Breast epithelium (tissue), 4 donors: ENCODE results near the gene TYRO3. TPM values are rescaled to one million over a fixed set of nuclear protein-coding genes. Genes with fewer than 3 reads are reported as not detected.

Experiments
- DNase-seq, 2 donors: peaks; one replicate each; pipeline ENCODE4 v3.0.0-alpha.2; 2019; ENCODE audit warnings: low spot score in 2 of 2
- H3K27ac ChIP-seq, 2 donors: fragments of 200-600 bp; sonication (generic) in 1 of 2; one replicate each; pipeline ENCODE4 v1.5.1; 2016 to 2019; ENCODE audit warnings: mild to moderate bottlenecking in 1 of 2
- H3K27me3 ChIP-seq, 2 donors: fragments of 200-600 bp; sonication (generic) in 1 of 2; one replicate each; pipeline versions ENCODE4 v1.5.1 to v1.6.0; 2017 to 2019; ENCODE audit warnings: control low read depth in 1 of 2, mild to moderate bottlenecking in 1 of 2
- H3K36me3 ChIP-seq: fragments of 200-600 bp; one replicate; pipeline ENCODE4 v1.5.1; 2019
- H3K4me1 ChIP-seq, 2 donors: fragments of 200-600 bp; sonication (generic); one replicate each; pipeline ENCODE4 v1.5.1; 2016 to 2019; ENCODE audit warnings: control low read depth in 1 of 2
- H3K4me3 ChIP-seq, 3 donors: fragments of 200-600 bp; sonication (generic); 1 replicate in 2 of 3; 2 replicates in 1 of 3; pipeline ENCODE4 v1.5.1; 2016 to 2019; ENCODE audit warnings: mild to moderate bottlenecking in 3 of 3, moderate library complexity in 2 of 3
- H3K9me3 ChIP-seq, 2 donors: fragments of 200-600 bp; sonication (generic) in 1 of 2; one replicate each; pipeline ENCODE4 v1.5.1; 2016 to 2019; ENCODE audit warnings: control low read depth in 1 of 2
- POLR2A ChIP-seq: fragments of 450-650 bp; IDR thresholded peaks from one replicate; pipeline ENCODE4 v1.6.1; 2016; ENCODE audit warnings: antibody characterized with exemption, mild to moderate bottlenecking, moderate library complexity
- POLR2AphosphoS5 ChIP-seq, 3 donors: sonication (generic); formaldehyde crosslinking; IDR thresholded peaks; one replicate each; pipeline ENCODE4 v1.6.1; 2017; ENCODE audit warnings: antibody characterized with exemption in 3 of 3
- intact Hi-C: fragments of 100-400 bp; cut with DNase I; formaldehyde crosslinking; loops from one replicate; pipeline ENCODE4 v1.15.1; 2023; ENCODE audit warnings: low total_unique reads
- total RNA-seq, 3 donors: library from RNA; depleted of rRNA; stranded (reverse); fragments of >200 nt; gene quantifications; one replicate each; pipeline ENCODE4 v1.1.0, GENCODE V29; 2016
- TF ChIP-seq, protein P1 (sequence below), 3 donors: fragments of 450-650 bp; IDR thresholded peaks; one replicate each; pipeline ENCODE4 v1.5.1; 2016 to 2017; ENCODE audit warnings: antibody characterized with exemption in 3 of 3, mild to moderate bottlenecking in 3 of 3, moderate library complexity in 3 of 3

Gene TYRO3
- total RNA-seq, 3 donors from 2014 or later = 6.9 to 36.8 (median 8.8) TPM

DNA sequence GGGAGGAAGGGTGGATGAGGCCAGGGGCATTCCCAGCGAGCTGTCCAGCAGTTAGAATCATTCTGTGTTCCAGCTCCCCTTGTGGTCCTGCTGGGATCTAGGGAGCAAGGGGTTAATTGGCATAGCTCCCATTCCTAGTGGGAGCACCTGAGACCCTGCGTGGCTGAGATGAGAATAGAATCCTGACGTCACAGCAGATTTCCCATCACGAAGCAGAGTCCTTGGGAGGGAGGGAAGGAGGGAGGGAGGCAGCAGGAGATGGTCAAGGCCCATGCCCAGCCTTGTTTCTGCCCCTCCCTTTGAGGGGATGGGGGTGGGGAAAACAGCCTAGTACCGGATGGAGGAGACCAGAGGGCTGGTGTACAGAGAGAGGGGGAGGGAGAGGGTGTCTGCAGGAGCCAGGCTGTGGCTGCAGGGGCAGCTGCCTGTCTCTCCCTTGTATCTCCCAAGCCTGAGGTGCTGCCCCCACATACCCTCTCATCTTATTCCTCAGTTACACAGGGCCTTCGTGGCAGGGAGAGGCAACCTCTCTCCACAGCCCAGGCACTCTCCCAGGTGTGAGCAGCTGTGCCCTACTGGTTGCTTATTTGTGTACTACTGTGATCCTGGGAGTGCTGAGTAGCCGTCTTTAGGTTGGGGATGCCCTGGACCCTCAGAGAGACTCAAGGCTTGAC, 5.4 kb downstream of the TYRO3 start:
- no peak for DNase-seq
- TF ChIP-seq, protein P1, sequence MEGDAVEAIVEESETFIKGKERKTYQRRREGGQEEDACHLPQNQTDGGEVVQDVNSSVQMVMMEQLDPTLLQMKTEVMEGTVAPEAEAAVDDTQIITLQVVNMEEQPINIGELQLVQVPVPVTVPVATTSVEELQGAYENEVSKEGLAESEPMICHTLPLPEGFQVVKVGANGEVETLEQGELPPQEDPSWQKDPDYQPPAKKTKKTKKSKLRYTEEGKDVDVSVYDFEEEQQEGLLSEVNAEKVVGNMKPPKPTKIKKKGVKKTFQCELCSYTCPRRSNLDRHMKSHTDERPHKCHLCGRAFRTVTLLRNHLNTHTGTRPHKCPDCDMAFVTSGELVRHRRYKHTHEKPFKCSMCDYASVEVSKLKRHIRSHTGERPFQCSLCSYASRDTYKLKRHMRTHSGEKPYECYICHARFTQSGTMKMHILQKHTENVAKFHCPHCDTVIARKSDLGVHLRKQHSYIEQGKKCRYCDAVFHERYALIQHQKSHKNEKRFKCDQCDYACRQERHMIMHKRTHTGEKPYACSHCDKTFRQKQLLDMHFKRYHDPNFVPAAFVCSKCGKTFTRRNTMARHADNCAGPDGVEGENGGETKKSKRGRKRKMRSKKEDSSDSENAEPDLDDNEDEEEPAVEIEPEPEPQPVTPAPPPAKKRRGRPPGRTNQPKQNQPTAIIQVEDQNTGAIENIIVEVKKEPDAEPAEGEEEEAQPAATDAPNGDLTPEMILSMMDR (IDR thresholded peaks at IDR 0.05) = no peak
- no peak for TF ChIP-seq POLR2AphosphoS5 (IDR thresholded peaks at IDR 0.05)
- no peak for TF ChIP-seq POLR2A
- intact Hi-C loops = no loop called here
- Histone ChIP-seq H3K36me3 (no peaks in the 10 kb centered on the region), H3K27me3 (no peaks in the 10 kb centered on the region), H3K4me1 (peaks cover 6% of the 10 kb centered on the region in 2 donors), H3K4me3 (no peak overlapping the region), H3K9me3 (no peaks in the 10 kb centered on the region), H3K27ac (no peak overlapping the region)

DNA sequence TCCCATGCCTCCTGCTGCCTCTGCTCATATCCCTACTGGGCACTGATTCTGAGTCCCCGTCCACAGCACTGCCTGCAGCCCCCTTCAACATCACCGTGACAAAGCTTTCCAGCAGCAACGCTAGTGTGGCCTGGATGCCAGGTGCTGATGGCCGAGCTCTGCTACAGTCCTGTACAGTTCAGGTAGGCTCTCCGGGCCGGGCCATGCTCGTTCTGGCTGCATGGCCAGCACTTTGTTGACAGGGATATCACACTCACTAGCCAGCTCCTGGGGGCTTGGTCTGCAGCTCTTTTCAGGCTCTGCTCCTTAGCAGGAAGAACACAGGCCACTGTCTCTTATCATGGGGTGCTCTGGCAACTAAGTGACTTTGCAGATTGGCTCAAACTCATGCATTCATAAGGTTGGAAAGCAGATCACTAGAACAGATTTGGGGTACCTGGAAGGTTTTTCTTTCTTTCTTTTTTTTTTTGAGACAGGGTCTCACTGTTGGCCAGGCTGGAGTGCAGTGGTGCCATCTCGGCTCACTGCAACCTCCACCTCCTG, 6.0 kb downstream of the TYRO3 start:
- Histone ChIP-seq H3K27me3 (no peaks in the 10 kb centered on the region), H3K4me3 (no peak overlapping the region), H3K9me3 (no peaks in the 10 kb centered on the region), H3K27ac (no peak overlapping the region), H3K36me3 (no peaks in the 10 kb centered on the region), H3K4me1 (peaks cover 0 to under 1% of the 10 kb centered on the region in 2 donors)
- DNase-seq = no peak
- intact Hi-C loops = no loop called here
- TF ChIP-seq POLR2A = no peak
- TF ChIP-seq, protein P1 (IDR thresholded peaks at IDR 0.05) = no peak
- no peak for TF ChIP-seq POLR2AphosphoS5 (IDR thresholded peaks at IDR 0.05)

DNA sequence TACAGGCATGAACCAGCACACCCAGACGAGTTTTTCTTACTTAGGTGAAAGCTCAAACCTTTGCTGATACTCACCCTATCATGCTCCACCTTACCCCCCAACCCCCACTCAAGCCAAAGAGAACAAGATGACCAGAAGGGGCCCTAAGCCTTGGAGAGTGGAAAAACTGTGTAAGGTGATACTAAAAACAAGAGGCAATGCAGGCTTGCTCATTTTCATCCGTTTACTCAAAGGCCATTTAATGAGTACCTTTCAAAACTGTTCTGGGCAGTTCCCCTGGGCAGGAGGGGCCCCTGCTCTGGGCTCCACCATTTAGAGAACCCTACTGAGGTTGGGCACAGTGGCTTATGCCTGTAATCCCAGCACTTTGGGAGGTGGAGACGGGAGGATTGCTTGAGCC, 6.7 kb downstream of the TYRO3 start:
- Histone ChIP-seq H3K36me3 (no peaks in the 10 kb centered on the region), H3K4me3 (no peak overlapping the region), H3K27ac (no peak overlapping the region), H3K4me1 (no peaks in the 10 kb centered on the region), H3K27me3 (no peaks in the 10 kb centered on the region), H3K9me3 (no peaks in the 10 kb centered on the region)
- TF ChIP-seq POLR2A = no peak
- DNase-seq = no peak
- intact Hi-C loops = no loop called here

DNA sequence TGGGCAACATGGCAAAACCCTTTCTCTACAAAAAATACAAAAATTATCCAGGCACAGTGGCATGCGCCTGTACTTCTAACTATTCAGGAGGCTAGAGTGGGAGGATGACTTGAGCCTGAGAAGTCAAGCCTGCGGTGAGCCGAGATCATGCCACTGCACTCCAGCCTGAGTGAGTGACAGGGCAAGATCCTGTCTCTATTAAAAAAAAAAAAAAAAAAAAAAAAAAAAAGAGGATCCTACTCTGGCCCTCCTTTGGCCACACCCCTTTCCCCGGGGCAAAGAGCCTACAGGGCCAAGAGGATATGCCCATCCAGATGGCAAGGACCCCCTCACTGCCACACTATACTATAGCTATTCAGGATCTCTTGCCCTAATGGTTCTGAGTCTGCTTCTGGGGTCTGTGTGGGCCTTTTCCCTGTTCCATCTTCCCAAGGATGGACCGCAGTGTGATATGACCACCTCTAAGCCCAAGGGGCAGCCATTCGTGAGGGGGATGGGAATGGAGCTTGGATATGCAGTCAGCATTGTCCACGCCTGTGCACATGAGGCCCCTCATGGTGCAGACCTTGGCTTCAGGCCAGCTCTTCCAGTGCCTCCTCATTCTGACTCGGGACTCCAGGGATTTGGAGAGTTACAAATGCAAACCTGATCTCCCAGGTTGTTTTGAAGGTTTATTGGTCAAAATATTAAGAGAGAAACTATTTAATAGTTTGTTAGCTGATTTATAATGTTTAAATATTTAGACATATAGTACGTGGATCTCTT, 7.3 kb downstream of the TYRO3 start:
- H3K27ac ChIP-seq = no peak overlapping the region
- DNase-seq = no peak
- H3K9me3 ChIP-seq = no peaks in the 10 kb centered on the region
- no peak for TF ChIP-seq POLR2A
- TF ChIP-seq POLR2AphosphoS5 (IDR thresholded peaks at IDR 0.05) = no peak
- TF ChIP-seq, protein P1 (IDR thresholded peaks at IDR 0.05) = no peak
- no peaks in the 10 kb centered on the region for H3K27me3 ChIP-seq
- no peaks in the 10 kb centered on the region for H3K36me3 ChIP-seq
- intact Hi-C loops = no loop called here
- H3K4me1 ChIP-seq = no peaks in the 10 kb centered on the region
- H3K4me3 ChIP-seq = no peak overlapping the region

DNA sequence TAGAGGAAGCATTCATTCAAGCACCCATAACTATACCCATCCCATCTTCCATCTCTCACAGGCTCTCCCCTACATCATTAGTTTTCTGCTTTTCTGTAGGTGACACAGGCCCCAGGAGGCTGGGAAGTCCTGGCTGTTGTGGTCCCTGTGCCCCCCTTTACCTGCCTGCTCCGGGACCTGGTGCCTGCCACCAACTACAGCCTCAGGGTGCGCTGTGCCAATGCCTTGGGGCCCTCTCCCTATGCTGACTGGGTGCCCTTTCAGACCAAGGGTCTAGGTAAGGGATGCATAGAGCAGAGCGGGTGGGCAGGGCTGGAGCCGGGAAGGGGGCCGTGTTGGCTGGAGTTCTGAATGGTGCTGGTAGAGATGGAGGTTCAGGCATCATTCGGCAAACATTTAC, 8.2 kb downstream of the TYRO3 start:
- Histone ChIP-seq H3K9me3 (no peaks in the 10 kb centered on the region), H3K36me3 (no peaks in the 10 kb centered on the region), H3K4me3 (no peak overlapping the region), H3K27ac (no peak overlapping the region), H3K27me3 (no peaks in the 10 kb centered on the region), H3K4me1 (no peaks in the 10 kb centered on the region)
- no peak for DNase-seq
- intact Hi-C loops = no loop called here
- no peak for TF ChIP-seq POLR2AphosphoS5 (IDR thresholded peaks at IDR 0.05)
- TF ChIP-seq POLR2A = no peak
- TF ChIP-seq, protein P1 (IDR thresholded peaks at IDR 0.05) = no peak
